ENCODE data around the gene AURKB. TPM values are rescaled to one million over a fixed set of nuclear protein-coding genes. Genes with fewer than 3 reads are reported as not detected.

AURKB gene
- total and polyA plus RNA-seq, 2 of the 13 experiments (the other 11 are each of a cell fraction or from before 2014, with no cell fraction given) = 29.5 to 75.3 TPM

DNA sequence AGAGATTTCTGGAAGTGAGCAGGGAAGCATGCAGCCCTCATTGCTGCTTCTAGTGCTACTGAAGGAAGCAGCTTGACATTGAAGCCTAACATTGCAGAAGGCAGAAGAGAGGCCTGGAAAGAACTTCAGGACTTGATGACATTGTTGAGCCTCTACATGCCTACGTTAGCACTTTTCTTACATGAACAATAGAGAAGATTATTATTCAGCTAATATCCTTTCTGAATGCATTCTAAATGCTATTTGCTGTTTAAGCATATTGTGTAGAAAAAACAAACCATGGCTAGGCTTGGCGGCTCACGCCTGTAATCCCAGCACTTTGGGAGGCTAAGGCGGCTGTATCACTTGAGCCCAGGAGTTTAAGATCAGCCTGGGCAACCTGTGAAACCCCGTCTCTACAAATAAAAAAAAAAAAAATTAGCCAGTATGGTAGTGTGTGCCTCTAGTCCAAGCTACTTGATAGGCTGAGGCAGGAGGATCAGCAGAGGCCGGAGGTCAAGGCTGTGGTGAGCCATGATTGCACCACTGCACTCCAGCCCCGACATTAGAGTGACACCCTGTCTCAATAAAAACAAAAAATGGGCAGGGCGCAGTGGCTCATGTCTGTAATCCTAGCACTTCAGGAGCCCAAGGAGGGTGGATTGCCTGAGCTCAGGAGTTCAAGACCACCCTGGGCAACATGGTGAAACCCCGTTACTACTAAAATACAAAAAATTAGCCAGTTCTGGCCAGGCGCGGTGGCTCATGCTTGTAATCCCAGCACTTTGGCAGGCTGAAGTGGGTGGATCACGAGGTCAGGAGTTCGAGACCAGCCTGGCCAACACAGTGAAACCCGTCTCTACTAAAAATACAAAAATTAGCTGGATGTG is 2.2 kb upstream of the AURKB start (continued):
- TF ChIP-seq, protein P1, sequence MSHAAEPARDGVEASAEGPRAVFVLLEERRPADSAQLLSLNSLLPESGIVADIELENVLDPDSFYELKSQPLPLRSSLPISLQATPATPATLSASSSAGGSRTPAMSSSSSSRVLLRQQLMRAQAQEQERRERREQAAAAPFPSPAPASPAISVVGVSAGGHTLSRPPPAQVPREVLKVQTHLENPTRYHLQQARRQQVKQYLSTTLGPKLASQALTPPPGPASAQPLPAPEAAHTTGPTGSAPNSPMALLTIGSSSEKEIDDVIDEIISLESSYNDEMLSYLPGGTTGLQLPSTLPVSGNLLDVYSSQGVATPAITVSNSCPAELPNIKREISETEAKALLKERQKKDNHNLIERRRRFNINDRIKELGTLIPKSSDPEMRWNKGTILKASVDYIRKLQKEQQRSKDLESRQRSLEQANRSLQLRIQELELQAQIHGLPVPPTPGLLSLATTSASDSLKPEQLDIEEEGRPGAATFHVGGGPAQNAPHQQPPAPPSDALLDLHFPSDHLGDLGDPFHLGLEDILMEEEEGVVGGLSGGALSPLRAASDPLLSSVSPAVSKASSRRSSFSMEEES (CRISPR knock-in tag; IDR thresholded peaks at IDR 0.05) = peak; percentile 40; the same call in 1 of the 2 replicates
- TF ChIP-seq NR1H2 (CRISPR knock-in tag; IDR thresholded peaks at IDR 0.05; ENCODE audit: borderline replicate concordance, low read depth) = no peak
- TF ChIP-seq HNF4A (CRISPR knock-in tag; IDR thresholded peaks at IDR 0.05) = peak; percentile 69
- TF ChIP-seq FOSL2 (CRISPR knock-in tag; IDR thresholded peaks at IDR 0.05) = peak; percentile 74
- TF ChIP-seq HMG20A (CRISPR knock-in tag; IDR thresholded peaks at IDR 0.05; ENCODE audit: borderline replicate concordance) = peak; percentile 67; the same call in 1 of the 2 replicates
- peak; percentile 35; the same call in 1 of the 2 replicates for TF ChIP-seq DMAP1 (CRISPR knock-in tag; IDR thresholded peaks at IDR 0.05)
- peak; percentile 40; the same call in 1 of the 2 replicates for TF ChIP-seq ZNF629 (CRISPR knock-in tag; conservative IDR thresholded peaks at IDR 0.05)
- no peak for TF ChIP-seq ETS1 (CRISPR knock-in tag; IDR thresholded peaks at IDR 0.05)
- peak; percentile 73; the same call in 1 of the 2 replicates for TF ChIP-seq ADNP (CRISPR knock-in tag; IDR thresholded peaks at IDR 0.05)
- TF ChIP-seq ERF (CRISPR knock-in tag; IDR thresholded peaks at IDR 0.05) = 0 out of 2 replicates have a peak, but pooled peaks have one; percentile 27
- TF ChIP-seq, protein P2, sequence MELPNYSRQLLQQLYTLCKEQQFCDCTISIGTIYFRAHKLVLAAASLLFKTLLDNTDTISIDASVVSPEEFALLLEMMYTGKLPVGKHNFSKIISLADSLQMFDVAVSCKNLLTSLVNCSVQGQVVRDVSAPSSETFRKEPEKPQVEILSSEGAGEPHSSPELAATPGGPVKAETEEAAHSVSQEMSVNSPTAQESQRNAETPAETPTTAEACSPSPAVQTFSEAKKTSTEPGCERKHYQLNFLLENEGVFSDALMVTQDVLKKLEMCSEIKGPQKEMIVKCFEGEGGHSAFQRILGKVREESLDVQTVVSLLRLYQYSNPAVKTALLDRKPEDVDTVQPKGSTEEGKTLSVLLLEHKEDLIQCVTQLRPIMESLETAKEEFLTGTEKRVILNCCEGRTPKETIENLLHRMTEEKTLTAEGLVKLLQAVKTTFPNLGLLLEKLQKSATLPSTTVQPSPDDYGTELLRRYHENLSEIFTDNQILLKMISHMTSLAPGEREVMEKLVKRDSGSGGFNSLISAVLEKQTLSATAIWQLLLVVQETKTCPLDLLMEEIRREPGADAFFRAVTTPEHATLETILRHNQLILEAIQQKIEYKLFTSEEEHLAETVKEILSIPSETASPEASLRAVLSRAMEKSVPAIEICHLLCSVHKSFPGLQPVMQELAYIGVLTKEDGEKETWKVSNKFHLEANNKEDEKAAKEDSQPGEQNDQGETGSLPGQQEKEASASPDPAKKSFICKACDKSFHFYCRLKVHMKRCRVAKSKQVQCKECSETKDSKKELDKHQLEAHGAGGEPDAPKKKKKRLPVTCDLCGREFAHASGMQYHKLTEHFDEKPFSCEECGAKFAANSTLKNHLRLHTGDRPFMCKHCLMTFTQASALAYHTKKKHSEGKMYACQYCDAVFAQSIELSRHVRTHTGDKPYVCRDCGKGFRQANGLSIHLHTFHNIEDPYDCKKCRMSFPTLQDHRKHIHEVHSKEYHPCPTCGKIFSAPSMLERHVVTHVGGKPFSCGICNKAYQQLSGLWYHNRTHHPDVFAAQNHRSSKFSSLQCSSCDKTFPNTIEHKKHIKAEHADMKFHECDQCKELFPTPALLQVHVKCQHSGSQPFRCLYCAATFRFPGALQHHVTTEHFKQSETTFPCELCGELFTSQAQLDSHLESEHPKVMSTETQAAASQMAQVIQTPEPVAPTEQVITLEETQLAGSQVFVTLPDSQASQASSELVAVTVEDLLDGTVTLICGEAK (IDR thresholded peaks at IDR 0.05) = peak; percentile 44; the same call in 1 of the 2 replicates
- TF ChIP-seq, protein P2 (CRISPR knock-in tag; IDR thresholded peaks at IDR 0.05) = peak; percentile 97
- TF ChIP-seq HNF4G (IDR thresholded peaks at IDR 0.05; ENCODE audit: borderline replicate concordance, low read depth, low read length) = peak; percentile 37; the same call in 1 of the 2 replicates
- 0 out of 2 replicates have a peak, but pooled peaks have one; percentile 29 for TF ChIP-seq HNF4G (CRISPR knock-in tag; IDR thresholded peaks at IDR 0.05; ENCODE audit: borderline replicate concordance, low read depth)
- peak; percentile 41; the same call in 1 of the 2 replicates for TF ChIP-seq SP4 (CRISPR knock-in tag; IDR thresholded peaks at IDR 0.05)

Measured in HepG2 (cell line).